Measurements from ENCODE around the gene S100A13.

DNA sequence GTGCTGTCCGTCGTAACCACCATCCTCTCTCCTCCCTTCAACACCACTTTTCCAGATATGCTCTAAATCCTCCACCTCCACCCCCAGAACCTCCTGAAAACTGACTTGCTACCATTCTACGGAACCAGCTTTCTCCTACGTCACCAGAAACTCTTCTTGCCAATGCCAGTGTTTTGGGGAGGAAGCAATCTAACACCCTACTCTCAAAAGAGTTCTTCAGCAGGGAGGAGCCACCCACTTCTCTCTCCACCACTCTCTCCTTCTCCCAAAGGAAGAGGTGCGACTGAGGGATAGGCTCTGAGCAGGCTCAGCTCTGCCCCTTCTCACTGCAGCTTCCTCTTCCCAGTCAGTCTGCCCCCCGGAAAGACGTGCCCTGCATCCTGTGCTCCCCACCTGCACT, 55.6 kb downstream of the S100A13 start:
- TF ChIP-seq CTCF (IDR thresholded peaks at IDR 0.05; ENCODE audit: low read length), result no peak
- no peak for TF ChIP-seq EZH2 (IDR thresholded peaks at IDR 0.05; ENCODE audit: borderline replicate concordance, low read length)

All from OCI-LY1 (cell line).